K562 (cell line): Measurements from ENCODE around the gene KLHL22. TPM values are rescaled to one million over a fixed set of nuclear protein-coding genes. Genes with fewer than 3 reads are reported as not detected.

ENCODE experiments used
- ARID1B ChIP-seq: fragments of 450-650 bp; IDR thresholded peaks from 2 replicates; pipeline ENCODE4 v1.6.1; 2016; ENCODE audit warnings: antibody characterized with exemption, mild to moderate bottlenecking, inconsistent platforms
- ATF4 ChIP-seq: fragments of 450-650 bp; formaldehyde crosslinking; IDR thresholded peaks from 2 replicates; pipeline ENCODE4 v1.4.0; 2022; ENCODE audit warnings: mild to moderate bottlenecking, moderate library complexity
- PKNOX1 ChIP-seq: fragments of 450-650 bp; IDR thresholded peaks from 2 replicates; pipeline ENCODE4 v1.6.1; 2016
- PPARD ChIP-seq: fragments of 250-450 bp; sonication (Bioruptor Pico); IDR thresholded peaks from 2 replicates; pipeline ENCODE4 v1.8.0; 2022; ENCODE audit warnings: inconsistent platforms, mild to moderate bottlenecking, moderate library complexity
- SMARCA5 ChIP-seq: fragments of 450-650 bp; IDR thresholded peaks from 2 replicates; pipeline ENCODE4 v1.6.1; 2016
- ZBED1 ChIP-seq: IDR thresholded peaks from 2 replicates; pipeline ENCODE4 v1.6.1; 2014
- polyA plus RNA-seq, 8 experiments: library from polyadenylated mRNA; depleted of rRNA in 4 of 8; stranded (reverse) in 5 of 8; unstranded in 3 of 8; fragments of >200 nt; fragmentation: Nextera tagmentation in 2 of 8; fragmentation: Illumina TruSeq in 1 of 8; extraction: Ambion mirVana in 2 of 8; extraction: Trizol in 1 of 8; gene quantifications; 2 replicates each; pipeline versions ENCODE4 v1.2.1 to v1.2.3, GENCODE V29; 2011 to 2014; ENCODE audit warnings: inconsistent platforms in 1 of 8, missing spikeins in 1 of 8
- total RNA-seq, 7 experiments: library from RNA; depleted of rRNA in 6 of 7; stranded (reverse); fragments of >200 nt in 6 of 7; fragmentation: Illumina TruSeq in 2 of 7; extraction: Trizol in 2 of 7; gene quantifications; 2 replicates each; pipeline versions ENCODE4 v1.2.1 to v1.2.3, GENCODE V29; 2011 to 2021; ENCODE audit warnings: low replicate concordance in 1 of 7
- TF ChIP-seq, protein P1 (sequence below): fragments of 250-450 bp; sonication (Bioruptor Pico); IDR thresholded peaks from 2 replicates; pipeline ENCODE4 v1.9.0; 2021; ENCODE audit warnings: mild to moderate bottlenecking
- TF ChIP-seq, protein P2 (sequence below), 2 experiments: fragments of 450-650 bp in 1 of 2; sonication (generic) in 1 of 2; formaldehyde crosslinking in 1 of 2; IDR thresholded peaks; 2 replicates each; pipeline versions ENCODE4 v1.7.1 to v1.9.0; 2016 to 2022; ENCODE audit warnings: inconsistent platforms in 1 of 2, mild to moderate bottlenecking in 1 of 2, missing genetic modification reagents in 1 of 2
- TF ChIP-seq, protein P3 (sequence below): fragments of 450-650 bp; formaldehyde crosslinking; IDR thresholded peaks from 2 replicates; pipeline ENCODE4 v1.4.0; 2020; ENCODE audit warnings: mild to moderate bottlenecking, moderate library complexity

KLHL22 gene
- total and polyA plus RNA-seq, 9 of the 15 experiments (the other 6 are each of a cell fraction or from before 2014, with no cell fraction given), result 1.3 to 25.6 (median 15.2) TPM

DNA sequence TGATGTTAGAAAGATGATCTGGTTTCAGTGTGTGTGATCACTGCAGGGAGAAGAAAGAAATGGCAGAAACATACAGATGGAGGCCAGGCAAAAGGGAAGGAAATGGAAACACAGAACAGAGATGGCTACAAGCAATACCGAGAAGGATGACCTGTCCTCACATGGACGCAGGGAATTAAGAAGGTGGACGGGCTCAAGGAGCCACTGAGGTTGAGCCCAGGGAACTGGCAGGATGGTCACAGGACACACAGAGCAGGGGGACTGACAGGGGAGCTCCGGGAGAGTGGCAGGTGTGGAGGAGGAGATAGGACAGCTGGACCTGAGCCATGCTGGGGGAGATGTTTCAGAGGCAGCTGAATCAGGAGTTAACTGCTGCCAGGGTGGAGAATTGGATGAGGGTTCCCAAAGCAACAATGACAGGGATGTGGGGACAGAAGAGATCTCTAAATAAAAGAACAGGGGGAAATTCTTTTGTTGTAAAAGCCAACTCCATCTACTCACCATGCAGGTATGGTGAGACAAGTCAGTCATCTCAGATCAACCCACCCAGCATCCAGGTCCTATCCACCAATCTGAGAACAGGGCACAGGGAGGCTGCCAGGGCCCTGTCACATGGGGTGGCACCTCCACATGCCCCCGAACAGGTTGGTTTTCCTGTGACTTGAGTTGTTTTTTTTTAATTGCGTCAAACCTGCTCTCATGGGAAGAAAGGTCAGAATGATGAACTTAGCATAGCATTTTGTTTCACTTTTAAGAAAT, 26.3 kb downstream of the KLHL22 start (continued):
- no peak for TF ChIP-seq ZBED1
- no peak for TF ChIP-seq ATF4
- no peak for TF ChIP-seq PPARD (CRISPR knock-in tag)
- TF ChIP-seq, protein P1, sequence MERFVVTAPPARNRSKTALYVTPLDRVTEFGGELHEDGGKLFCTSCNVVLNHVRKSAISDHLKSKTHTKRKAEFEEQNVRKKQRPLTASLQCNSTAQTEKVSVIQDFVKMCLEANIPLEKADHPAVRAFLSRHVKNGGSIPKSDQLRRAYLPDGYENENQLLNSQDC (CRISPR knock-in tag), result no peak; the same call in 1 of the 2 replicates
- TF ChIP-seq SMARCA5, result peak; percentile 48; the same call in 1 of the 2 replicates
- TF ChIP-seq, protein P2, sequence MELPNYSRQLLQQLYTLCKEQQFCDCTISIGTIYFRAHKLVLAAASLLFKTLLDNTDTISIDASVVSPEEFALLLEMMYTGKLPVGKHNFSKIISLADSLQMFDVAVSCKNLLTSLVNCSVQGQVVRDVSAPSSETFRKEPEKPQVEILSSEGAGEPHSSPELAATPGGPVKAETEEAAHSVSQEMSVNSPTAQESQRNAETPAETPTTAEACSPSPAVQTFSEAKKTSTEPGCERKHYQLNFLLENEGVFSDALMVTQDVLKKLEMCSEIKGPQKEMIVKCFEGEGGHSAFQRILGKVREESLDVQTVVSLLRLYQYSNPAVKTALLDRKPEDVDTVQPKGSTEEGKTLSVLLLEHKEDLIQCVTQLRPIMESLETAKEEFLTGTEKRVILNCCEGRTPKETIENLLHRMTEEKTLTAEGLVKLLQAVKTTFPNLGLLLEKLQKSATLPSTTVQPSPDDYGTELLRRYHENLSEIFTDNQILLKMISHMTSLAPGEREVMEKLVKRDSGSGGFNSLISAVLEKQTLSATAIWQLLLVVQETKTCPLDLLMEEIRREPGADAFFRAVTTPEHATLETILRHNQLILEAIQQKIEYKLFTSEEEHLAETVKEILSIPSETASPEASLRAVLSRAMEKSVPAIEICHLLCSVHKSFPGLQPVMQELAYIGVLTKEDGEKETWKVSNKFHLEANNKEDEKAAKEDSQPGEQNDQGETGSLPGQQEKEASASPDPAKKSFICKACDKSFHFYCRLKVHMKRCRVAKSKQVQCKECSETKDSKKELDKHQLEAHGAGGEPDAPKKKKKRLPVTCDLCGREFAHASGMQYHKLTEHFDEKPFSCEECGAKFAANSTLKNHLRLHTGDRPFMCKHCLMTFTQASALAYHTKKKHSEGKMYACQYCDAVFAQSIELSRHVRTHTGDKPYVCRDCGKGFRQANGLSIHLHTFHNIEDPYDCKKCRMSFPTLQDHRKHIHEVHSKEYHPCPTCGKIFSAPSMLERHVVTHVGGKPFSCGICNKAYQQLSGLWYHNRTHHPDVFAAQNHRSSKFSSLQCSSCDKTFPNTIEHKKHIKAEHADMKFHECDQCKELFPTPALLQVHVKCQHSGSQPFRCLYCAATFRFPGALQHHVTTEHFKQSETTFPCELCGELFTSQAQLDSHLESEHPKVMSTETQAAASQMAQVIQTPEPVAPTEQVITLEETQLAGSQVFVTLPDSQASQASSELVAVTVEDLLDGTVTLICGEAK (IDR thresholded peaks at IDR 0.05), result no peak
- TF ChIP-seq, protein P2 (CRISPR knock-in tag; IDR thresholded peaks at IDR 0.05), result no peak
- TF ChIP-seq, protein P3, sequence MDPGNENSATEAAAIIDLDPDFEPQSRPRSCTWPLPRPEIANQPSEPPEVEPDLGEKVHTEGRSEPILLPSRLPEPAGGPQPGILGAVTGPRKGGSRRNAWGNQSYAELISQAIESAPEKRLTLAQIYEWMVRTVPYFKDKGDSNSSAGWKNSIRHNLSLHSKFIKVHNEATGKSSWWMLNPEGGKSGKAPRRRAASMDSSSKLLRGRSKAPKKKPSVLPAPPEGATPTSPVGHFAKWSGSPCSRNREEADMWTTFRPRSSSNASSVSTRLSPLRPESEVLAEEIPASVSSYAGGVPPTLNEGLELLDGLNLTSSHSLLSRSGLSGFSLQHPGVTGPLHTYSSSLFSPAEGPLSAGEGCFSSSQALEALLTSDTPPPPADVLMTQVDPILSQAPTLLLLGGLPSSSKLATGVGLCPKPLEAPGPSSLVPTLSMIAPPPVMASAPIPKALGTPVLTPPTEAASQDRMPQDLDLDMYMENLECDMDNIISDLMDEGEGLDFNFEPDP (CRISPR knock-in tag), result no peak
- peak; percentile 72 for TF ChIP-seq ARID1B
- TF ChIP-seq PKNOX1, result peak; percentile 90
